HepG2 (cell line): Measurements from ENCODE around the gene MARF1. TPM values are rescaled to one million over a fixed set of nuclear protein-coding genes. Genes with fewer than 3 reads are reported as not detected.

ENCODE experiments used
- POLR2G ChIP-seq: fragments of 200-400 bp; formaldehyde crosslinking; IDR thresholded peaks from 2 replicates; pipeline ENCODE4 v1.6.1; 2018; ENCODE audit warnings: mild to moderate bottlenecking, low read depth, low read length, moderate library complexity
- PPARG ChIP-seq: conservative IDR thresholded peaks from 2 replicates; pipeline ENCODE4 v1.6.1; 2016; ENCODE audit warnings: missing biosample characterization, missing genetic modification reagents
- REPIN1 ChIP-seq: sonication (generic); formaldehyde crosslinking; IDR thresholded peaks from 2 replicates; pipeline ENCODE4 v1.8.0; 2022; ENCODE audit warnings: missing genetic modification reagents, low read depth, mild to moderate bottlenecking, borderline replicate concordance
- RXRB ChIP-seq: IDR thresholded peaks from 2 replicates; pipeline ENCODE4 v1.6.1; 2016; ENCODE audit warnings: borderline replicate concordance, missing genetic modification reagents, missing compliant biosample characterization
- TMF1 ChIP-seq: sonication (generic); formaldehyde crosslinking; IDR thresholded peaks from 2 replicates; pipeline ENCODE4 v1.8.1; 2022; ENCODE audit warnings: low read depth, missing genetic modification reagents
- polyA plus RNA-seq, 8 experiments: library from polyadenylated mRNA; depleted of rRNA in 3 of 8; stranded (reverse) in 7 of 8; unstranded in 1 of 8; fragments of >200 nt; fragmentation: Illumina TruSeq in 4 of 8; extraction: Trizol in 4 of 8; gene quantifications; 2 replicates each; pipeline versions ENCODE4 v1.2.1 to v1.2.3, GENCODE V29; 2011 to 2016; ENCODE audit warnings: low read depth in 4 of 8, missing spikeins in 1 of 8, mixed read lengths in 1 of 8; ENCODE audit not compliant: insufficient read depth in 1 of 8
- total RNA-seq, 5 experiments: library from RNA; depleted of rRNA; stranded (reverse); fragments of >200 nt; fragmentation: Illumina TruSeq; extraction: Trizol; gene quantifications; 2 replicates each; pipeline ENCODE4 v1.2.3, GENCODE V29; 2016; ENCODE audit warnings: low read depth in 1 of 5
- TF ChIP-seq, protein P1 (sequence below): sonication (generic); formaldehyde crosslinking; IDR thresholded peaks from 2 replicates; pipeline ENCODE4 v1.4.0; 2020; ENCODE audit warnings: missing genetic modification reagents, mild to moderate bottlenecking, borderline replicate concordance
- TF ChIP-seq, protein P2 (sequence below): sonication (generic); formaldehyde crosslinking; IDR thresholded peaks from 2 replicates; pipeline ENCODE4 v1.4.0; 2020; ENCODE audit warnings: missing genetic modification reagents, borderline replicate concordance
- TF ChIP-seq, protein P3 (sequence below): sonication (generic); formaldehyde crosslinking; IDR thresholded peaks from 2 replicates; pipeline ENCODE4 v1.4.0; 2020; ENCODE audit warnings: missing genetic modification reagents
- TF ChIP-seq, protein P4 (sequence below): sonication (generic); IDR thresholded peaks from 2 replicates; pipeline ENCODE4 v1.6.1; 2016; ENCODE audit warnings: low read depth, borderline replicate concordance

The MARF1 gene
- total and polyA plus RNA-seq, 2 of the 13 experiments (the other 11 are each of a cell fraction or from before 2014, with no cell fraction given): 8.7 to 20.7 TPM

DNA sequence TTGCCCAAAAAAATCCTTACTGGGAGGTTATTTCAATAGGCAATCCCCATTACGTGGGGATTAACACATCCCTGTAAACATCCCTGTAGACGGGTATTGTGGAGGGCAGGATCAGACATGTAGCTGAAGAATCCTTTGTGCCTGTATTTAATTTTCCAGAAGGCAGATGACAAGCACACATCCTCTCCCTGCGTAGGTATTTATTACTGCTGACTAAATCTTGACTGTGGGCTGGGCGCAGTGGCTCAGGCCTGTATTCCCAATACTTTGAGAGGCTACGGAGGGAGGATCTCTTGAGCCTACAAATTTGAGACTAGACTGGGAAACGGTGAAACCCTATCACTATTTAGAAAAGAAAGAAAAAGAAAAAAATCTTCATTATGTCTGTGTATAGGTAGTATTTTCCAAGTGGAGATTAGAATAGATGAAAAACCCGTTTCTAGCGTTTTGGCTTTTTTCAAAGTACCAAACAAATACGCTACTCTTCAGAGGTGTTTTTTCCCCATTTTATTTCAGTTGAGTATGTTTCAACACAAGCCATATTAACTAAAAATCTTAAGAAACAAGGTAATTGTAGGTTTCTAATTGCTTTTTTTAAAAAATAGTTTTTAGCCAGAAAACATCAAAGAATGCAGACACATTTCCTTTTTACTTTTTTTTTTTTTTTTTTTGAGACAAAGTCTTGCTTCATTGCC lies 1.5 kb upstream of the MARF1 start (continued):
- TF ChIP-seq, protein P1, sequence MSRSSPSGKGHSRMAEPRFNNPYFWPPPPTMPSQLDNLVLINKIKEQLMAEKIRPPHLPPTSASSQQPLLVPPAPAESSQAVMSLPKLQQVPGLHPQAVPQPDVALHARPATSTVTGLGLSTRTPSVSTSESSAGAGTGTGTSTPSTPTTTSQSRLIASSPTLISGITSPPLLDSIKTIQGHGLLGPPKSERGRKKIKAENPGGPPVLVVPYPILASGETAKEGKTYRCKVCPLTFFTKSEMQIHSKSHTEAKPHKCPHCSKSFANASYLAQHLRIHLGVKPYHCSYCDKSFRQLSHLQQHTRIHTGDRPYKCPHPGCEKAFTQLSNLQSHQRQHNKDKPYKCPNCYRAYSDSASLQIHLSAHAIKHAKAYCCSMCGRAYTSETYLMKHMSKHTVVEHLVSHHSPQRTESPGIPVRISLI (CRISPR knock-in tag): 0 out of 2 replicates have a peak, but pooled peaks have one; percentile 59
- TF ChIP-seq POLR2G (peak; percentile 48; the same call in 1 of the 2 replicates), REPIN1 (CRISPR knock-in tag) (no peak), PPARG (CRISPR knock-in tag) (no peak; the same call in 1 of the 2 replicates), RXRB (peak; percentile 66; the same call in 1 of the 2 replicates), TMF1 (no peak)
- TF ChIP-seq, protein P2, sequence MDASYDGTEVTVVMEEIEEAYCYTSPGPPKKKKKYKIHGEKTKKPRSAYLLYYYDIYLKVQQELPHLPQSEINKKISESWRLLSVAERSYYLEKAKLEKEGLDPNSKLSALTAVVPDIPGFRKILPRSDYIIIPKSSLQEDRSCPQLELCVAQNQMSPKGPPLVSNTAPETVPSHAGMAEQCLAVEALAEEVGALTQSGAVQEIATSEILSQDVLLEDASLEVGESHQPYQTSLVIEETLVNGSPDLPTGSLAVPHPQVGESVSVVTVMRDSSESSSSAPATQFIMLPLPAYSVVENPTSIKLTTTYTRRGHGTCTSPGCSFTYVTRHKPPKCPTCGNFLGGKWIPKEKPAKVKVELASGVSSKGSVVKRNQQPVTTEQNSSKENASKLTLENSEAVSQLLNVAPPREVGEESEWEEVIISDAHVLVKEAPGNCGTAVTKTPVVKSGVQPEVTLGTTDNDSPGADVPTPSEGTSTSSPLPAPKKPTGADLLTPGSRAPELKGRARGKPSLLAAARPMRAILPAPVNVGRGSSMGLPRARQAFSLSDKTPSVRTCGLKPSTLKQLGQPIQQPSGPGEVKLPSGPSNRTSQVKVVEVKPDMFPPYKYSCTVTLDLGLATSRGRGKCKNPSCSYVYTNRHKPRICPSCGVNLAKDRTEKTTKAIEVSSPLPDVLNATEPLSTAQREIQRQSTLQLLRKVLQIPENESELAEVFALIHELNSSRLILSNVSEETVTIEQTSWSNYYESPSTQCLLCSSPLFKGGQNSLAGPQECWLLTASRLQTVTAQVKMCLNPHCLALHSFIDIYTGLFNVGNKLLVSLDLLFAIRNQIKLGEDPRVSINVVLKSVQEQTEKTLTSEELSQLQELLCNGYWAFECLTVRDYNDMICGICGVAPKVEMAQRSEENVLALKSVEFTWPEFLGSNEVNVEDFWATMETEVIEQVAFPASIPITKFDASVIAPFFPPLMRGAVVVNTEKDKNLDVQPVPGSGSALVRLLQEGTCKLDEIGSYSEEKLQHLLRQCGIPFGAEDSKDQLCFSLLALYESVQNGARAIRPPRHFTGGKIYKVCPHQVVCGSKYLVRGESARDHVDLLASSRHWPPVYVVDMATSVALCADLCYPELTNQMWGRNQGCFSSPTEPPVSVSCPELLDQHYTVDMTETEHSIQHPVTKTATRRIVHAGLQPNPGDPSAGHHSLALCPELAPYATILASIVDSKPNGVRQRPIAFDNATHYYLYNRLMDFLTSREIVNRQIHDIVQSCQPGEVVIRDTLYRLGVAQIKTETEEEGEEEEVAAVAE (CRISPR knock-in tag): 0 out of 2 replicates have a peak, but pooled peaks have one; percentile 24
- TF ChIP-seq, protein P3, sequence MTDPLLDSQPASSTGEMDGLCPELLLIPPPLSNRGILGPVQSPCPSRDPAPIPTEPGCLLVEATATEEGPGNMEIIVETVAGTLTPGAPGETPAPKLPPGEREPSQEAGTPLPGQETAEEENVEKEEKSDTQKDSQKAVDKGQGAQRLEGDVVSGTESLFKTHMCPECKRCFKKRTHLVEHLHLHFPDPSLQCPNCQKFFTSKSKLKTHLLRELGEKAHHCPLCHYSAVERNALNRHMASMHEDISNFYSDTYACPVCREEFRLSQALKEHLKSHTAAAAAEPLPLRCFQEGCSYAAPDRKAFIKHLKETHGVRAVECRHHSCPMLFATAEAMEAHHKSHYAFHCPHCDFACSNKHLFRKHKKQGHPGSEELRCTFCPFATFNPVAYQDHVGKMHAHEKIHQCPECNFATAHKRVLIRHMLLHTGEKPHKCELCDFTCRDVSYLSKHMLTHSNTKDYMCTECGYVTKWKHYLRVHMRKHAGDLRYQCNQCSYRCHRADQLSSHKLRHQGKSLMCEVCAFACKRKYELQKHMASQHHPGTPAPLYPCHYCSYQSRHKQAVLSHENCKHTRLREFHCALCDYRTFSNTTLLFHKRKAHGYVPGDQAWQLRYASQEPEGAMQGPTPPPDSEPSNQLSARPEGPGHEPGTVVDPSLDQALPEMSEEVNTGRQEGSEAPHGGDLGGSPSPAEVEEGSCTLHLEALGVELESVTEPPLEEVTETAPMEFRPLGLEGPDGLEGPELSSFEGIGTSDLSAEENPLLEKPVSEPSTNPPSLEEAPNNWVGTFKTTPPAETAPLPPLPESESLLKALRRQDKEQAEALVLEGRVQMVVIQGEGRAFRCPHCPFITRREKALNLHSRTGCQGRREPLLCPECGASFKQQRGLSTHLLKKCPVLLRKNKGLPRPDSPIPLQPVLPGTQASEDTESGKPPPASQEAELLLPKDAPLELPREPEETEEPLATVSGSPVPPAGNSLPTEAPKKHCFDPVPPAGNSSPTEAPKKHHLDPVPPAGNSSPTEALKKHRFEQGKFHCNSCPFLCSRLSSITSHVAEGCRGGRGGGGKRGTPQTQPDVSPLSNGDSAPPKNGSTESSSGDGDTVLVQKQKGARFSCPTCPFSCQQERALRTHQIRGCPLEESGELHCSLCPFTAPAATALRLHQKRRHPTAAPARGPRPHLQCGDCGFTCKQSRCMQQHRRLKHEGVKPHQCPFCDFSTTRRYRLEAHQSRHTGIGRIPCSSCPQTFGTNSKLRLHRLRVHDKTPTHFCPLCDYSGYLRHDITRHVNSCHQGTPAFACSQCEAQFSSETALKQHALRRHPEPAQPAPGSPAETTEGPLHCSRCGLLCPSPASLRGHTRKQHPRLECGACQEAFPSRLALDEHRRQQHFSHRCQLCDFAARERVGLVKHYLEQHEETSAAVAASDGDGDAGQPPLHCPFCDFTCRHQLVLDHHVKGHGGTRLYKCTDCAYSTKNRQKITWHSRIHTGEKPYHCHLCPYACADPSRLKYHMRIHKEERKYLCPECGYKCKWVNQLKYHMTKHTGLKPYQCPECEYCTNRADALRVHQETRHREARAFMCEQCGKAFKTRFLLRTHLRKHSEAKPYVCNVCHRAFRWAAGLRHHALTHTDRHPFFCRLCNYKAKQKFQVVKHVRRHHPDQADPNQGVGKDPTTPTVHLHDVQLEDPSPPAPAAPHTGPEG (CRISPR knock-in tag): no peak
- TF ChIP-seq, protein P4, sequence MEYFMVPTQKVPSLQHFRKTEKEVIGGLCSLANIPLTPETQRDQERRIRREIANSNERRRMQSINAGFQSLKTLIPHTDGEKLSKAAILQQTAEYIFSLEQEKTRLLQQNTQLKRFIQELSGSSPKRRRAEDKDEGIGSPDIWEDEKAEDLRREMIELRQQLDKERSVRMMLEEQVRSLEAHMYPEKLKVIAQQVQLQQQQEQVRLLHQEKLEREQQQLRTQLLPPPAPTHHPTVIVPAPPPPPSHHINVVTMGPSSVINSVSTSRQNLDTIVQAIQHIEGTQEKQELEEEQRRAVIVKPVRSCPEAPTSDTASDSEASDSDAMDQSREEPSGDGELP: peak; percentile 42; the same call in 1 of the 2 replicates
